B cell (primary cell): ENCODE measurements around the gene GLB1L2. TPM values are rescaled to one million over a fixed set of nuclear protein-coding genes. Genes with fewer than 3 reads are reported as not detected.

Experiments used
- ATAC-seq: fragments of 200-7000 bp; cut with Tn5 transposase; one replicate; pipeline ENCODE4 v1.10.0; 2021; ENCODE audit warnings: low read depth, mild to moderate bottlenecking, moderate number of reproducible peaks, moderate library complexity
- CTCF ChIA-PET: fragments of 350-600 bp; sonication (Branson Sonifier 250); formaldehyde crosslinking; loops from one replicate; lab custom pipeline; 2021; ENCODE audit warnings: antibody characterized with exemption, inconsistent platforms; lab: Charles Lee
- POLR2A ChIA-PET: fragments of 350-600 bp; sonication (Branson Sonifier 250); formaldehyde crosslinking; loops from one replicate; lab custom pipeline; 2021; ENCODE audit warnings: antibody characterized with exemption; lab: Charles Lee
- DNase-seq: peaks from one replicate; pipeline ENCODE4 v3.0.0; 2013
- H2AFZ ChIP-seq: 2 replicates; pipeline ENCODE4 v1.6.1; 2012; ENCODE audit warnings: mild to moderate bottlenecking, low read depth, low read length; ENCODE audit not compliant: insufficient read depth, poor library complexity, severe bottlenecking
- H3K27ac ChIP-seq, 2 donors: 1 replicate in 1 of 2; 2 replicates in 1 of 2; pipeline ENCODE4 v1.5.1; 2012 to 2013; ENCODE audit warnings: low read length in 2 of 2, mild to moderate bottlenecking in 2 of 2, moderate library complexity in 1 of 2
- H3K27me3 ChIP-seq, 4 experiments: fragments of 200-600 bp in 1 of 4; sonication (generic) in 1 of 4; replicated peaks in 1 of 4; 1 replicate in 2 of 4; 2 replicates in 2 of 4; pipeline versions ENCODE4 v1.6.1 to v1.7.0; 2013 to 2016; ENCODE audit warnings: low read length in 3 of 4, mild to moderate bottlenecking in 2 of 4, mixed read lengths in 1 of 4, moderate library complexity in 1 of 4; ENCODE audit not compliant: insufficient read depth in 4 of 4, control insufficient read depth in 3 of 4; ENCODE audit errors: control extremely low read depth in 1 of 4
- H3K36me3 ChIP-seq, 2 experiments: replicated peaks in 1 of 2; 1 replicate in 1 of 2; 2 replicates in 1 of 2; pipeline versions ENCODE4 v1.6.1 to v1.7.1; 2013; ENCODE audit warnings: low read length in 1 of 2; ENCODE audit not compliant: insufficient read depth in 2 of 2, control insufficient read depth in 1 of 2; ENCODE audit errors: control extremely low read depth in 1 of 2, extremely low read depth in 1 of 2
- H3K4me1 ChIP-seq, 2 donors: fragments of 200-600 bp in 1 of 2; sonication (generic) in 1 of 2; 1 replicate in 1 of 2; 2 replicates in 1 of 2; pipeline versions ENCODE4 v1.5.1 to v1.6.1; 2013 to 2017; ENCODE audit warnings: low read length in 2 of 2; ENCODE audit not compliant: control insufficient read depth in 2 of 2, insufficient read depth in 2 of 2
- H3K4me2 ChIP-seq: replicated peaks from 2 replicates; pipeline ENCODE3; 2012; ENCODE audit warnings: mild to moderate bottlenecking, low read depth, low read length; ENCODE audit not compliant: poor library complexity, severe bottlenecking
- H3K4me3 ChIP-seq, 5 experiments: fragments of 200-600 bp in 1 of 5; sonication (generic) in 1 of 5; 1 replicate in 3 of 5; 2 replicates in 2 of 5; pipeline versions ENCODE4 v1.5.1 to v1.7.0; 2011 to 2016; ENCODE audit warnings: low read length in 4 of 5, mild to moderate bottlenecking in 4 of 5, low read depth in 2 of 5, control low read depth in 1 of 5, moderate library complexity in 1 of 5; ENCODE audit not compliant: insufficient read depth in 1 of 5; ENCODE audit errors: control extremely low read depth in 1 of 5, extremely low read depth in 1 of 5
- H3K79me2 ChIP-seq: fragments of 200-600 bp; sonication (generic); one replicate; pipeline ENCODE4 v1.6.0; 2016; ENCODE audit warnings: low read length; ENCODE audit not compliant: control insufficient read depth, insufficient read depth
- H3K9ac ChIP-seq: fragments of 200-600 bp; sonication (generic); 2 replicates; pipeline ENCODE4 v1.6.1; 2017; ENCODE audit warnings: mild to moderate bottlenecking, low read length, moderate library complexity
- H3K9me3 ChIP-seq, 3 donors: one replicate each; pipeline versions ENCODE4 v1.6.1 to v1.7.1; 2013; ENCODE audit warnings: low read length in 2 of 3; ENCODE audit not compliant: control insufficient read depth in 2 of 3, insufficient read depth in 1 of 3; ENCODE audit errors: control extremely low read depth in 1 of 3
- H4K20me1 ChIP-seq: 2 replicates; pipeline ENCODE4 v1.6.0; 2012; ENCODE audit warnings: mild to moderate bottlenecking, low read length; ENCODE audit not compliant: insufficient read depth, control insufficient read depth, poor library complexity, severe bottlenecking
- H3K27ac Mint-ChIP-seq: one replicate; pipeline ENCODE4 v1.8.0; 2021; ENCODE audit warnings: mixed read lengths
- H3K27me3 Mint-ChIP-seq: one replicate; pipeline ENCODE4 v1.8.0; 2021; ENCODE audit warnings: mixed read lengths
- H3K4me1 Mint-ChIP-seq: one replicate; pipeline ENCODE4 v1.8.0; 2021; ENCODE audit warnings: mixed read lengths
- H3K4me3 Mint-ChIP-seq: one replicate; pipeline ENCODE4 v1.8.0; 2021; ENCODE audit warnings: mixed read lengths
- H3K9me3 Mint-ChIP-seq: one replicate; pipeline ENCODE4 v1.8.0; 2022; ENCODE audit warnings: mixed read lengths; ENCODE audit not compliant: insufficient read depth
- EZH2 ChIP-seq: IDR thresholded peaks from 2 replicates; pipeline ENCODE4 v1.6.1; 2012; ENCODE audit warnings: borderline replicate concordance, low read depth, mild to moderate bottlenecking, moderate library complexity, low read length; ENCODE audit not compliant: insufficient read depth, poor library complexity, severe bottlenecking
- WGBS: methylation state at CpG from one replicate; pipeline ENCODE4 v1.1.5; 2013; ENCODE audit warnings: missing lambda C conversion rate; ENCODE audit not compliant: insufficient coverage; 5-methylcytosine and 5-hydroxymethylcytosine counted together
- intact Hi-C: fragments of 100-400 bp; cut with micrococcal nuclease; formaldehyde crosslinking; loops from one replicate; pipeline ENCODE4 v1.10.0; 2022
- polyA plus RNA-seq: library from polyadenylated mRNA; depleted of rRNA; stranded (reverse); fragments of >200 nt; gene quantifications from 2 replicates; pipeline ENCODE4 v1.2.3, GENCODE V29; 2012
- total RNA-seq, 2 donors: library from RNA; stranded (reverse); fragments of 120-200 nt in 1 of 2; gene quantifications; 1 replicate in 1 of 2; 2 replicates in 1 of 2; pipeline versions ENCODE4 v1.2.3 to v1.2.4, GENCODE V29; 2013 to 2022
- TF ChIP-seq, protein P1 (sequence below): fragments of 200-600 bp; IDR thresholded peaks from one replicate; pipeline ENCODE4 v1.8.0; 2022; ENCODE audit warnings: antibody characterized with exemption, mild to moderate bottlenecking

Gene GLB1L2
- total and polyA plus RNA-seq, 2 donors (not counting 1 experiment from before 2014, with no cell fraction given), result 0.31 to 0.44 TPM

DNA sequence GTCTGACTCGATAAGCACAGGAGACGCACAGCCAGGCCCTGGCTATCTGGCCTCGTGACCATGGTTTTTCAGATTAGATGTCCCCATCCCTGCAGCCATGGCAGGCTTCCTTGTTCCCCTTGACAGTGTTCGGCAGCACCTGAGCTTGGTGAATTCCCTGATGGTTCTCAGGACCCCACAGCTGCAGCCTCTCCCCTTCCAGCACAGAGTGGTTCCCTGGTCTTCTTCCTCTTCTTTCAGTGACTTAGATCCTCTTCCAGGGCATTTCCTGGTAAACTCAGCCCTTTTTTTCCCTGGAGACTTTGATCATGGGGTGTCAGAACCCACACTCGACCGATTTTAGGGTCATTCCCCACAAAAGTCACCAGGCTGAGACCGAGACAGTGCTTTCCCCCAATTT is 41.1 kb upstream of the GLB1L2 start:
- Histone ChIP-seq H3K9me3 (no peaks in the 10 kb centered on the region), H4K20me1 (no peaks in the 10 kb centered on the region), H2AFZ (no peak overlapping the region), H3K36me3 (no peaks in the 10 kb centered on the region), H3K4me1 (no peaks in the 10 kb centered on the region), H3K27ac (no peak overlapping the region), H3K79me2 (no peaks in the 10 kb centered on the region), H3K27me3 (peaks cover 0 to 3% (median 1%) of the 10 kb centered on the region in 4 experiments), H3K9ac (no peak overlapping the region), H3K4me3 (no peak overlapping the region), H3K4me2 (no peak overlapping the region)
- no peak for ATAC-seq
- TF ChIP-seq EZH2, result no peak
- TF ChIP-seq, protein P1, sequence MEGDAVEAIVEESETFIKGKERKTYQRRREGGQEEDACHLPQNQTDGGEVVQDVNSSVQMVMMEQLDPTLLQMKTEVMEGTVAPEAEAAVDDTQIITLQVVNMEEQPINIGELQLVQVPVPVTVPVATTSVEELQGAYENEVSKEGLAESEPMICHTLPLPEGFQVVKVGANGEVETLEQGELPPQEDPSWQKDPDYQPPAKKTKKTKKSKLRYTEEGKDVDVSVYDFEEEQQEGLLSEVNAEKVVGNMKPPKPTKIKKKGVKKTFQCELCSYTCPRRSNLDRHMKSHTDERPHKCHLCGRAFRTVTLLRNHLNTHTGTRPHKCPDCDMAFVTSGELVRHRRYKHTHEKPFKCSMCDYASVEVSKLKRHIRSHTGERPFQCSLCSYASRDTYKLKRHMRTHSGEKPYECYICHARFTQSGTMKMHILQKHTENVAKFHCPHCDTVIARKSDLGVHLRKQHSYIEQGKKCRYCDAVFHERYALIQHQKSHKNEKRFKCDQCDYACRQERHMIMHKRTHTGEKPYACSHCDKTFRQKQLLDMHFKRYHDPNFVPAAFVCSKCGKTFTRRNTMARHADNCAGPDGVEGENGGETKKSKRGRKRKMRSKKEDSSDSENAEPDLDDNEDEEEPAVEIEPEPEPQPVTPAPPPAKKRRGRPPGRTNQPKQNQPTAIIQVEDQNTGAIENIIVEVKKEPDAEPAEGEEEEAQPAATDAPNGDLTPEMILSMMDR, result no peak
- Mint-ChIP-seq H3K9me3 (no peaks in the 10 kb centered on the region), H3K4me3 (no peak overlapping the region), H3K4me1 (no peaks in the 10 kb centered on the region), H3K27me3 (peaks cover 24% of the 10 kb centered on the region), H3K27ac (no peak overlapping the region)
- intact Hi-C loops, result no loop called here
- WGBS, result 88% methylated on average over 7 of the region's 7 CpGs
- no peak for DNase-seq
- ChIA-PET POLR2A (no interaction called here), CTCF (interaction anchor here (0.6 kb wide), 1 partner anchor 24 kb away, joined by 4 read pairs; no protein-coding TSS in a partner anchor)

DNA sequence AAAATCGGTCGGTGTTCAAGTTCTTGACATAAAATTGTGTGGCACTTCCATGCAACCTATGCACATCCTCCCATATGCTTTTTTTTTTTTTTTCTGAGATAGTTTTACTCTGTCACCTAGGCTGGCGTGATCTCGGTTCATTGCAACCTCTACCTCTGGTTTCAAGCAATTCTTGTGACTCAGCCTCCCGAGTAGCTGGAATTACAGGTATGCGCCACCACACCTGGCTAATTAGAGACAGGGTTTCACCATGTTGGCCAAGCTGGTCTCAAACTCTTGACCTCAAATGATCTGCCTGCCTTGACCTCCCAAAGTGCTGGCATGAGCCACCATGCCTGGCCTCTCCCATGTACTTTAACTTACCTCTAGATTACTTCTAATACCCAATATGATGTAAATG is 40.6 kb upstream of the GLB1L2 start:
- Histone ChIP-seq H4K20me1 (no peaks in the 10 kb centered on the region), H3K27me3 (peaks cover 0 to 3% (median 1%) of the 10 kb centered on the region in 4 experiments), H2AFZ (no peak overlapping the region), H3K9me3 (no peaks in the 10 kb centered on the region), H3K4me1 (no peaks in the 10 kb centered on the region), H3K27ac (no peak overlapping the region), H3K9ac (no peak overlapping the region), H3K4me2 (no peak overlapping the region), H3K36me3 (no peaks in the 10 kb centered on the region), H3K4me3 (no peak overlapping the region), H3K79me2 (no peaks in the 10 kb centered on the region)
- DNase-seq (no peak), ATAC-seq (no peak)
- Mint-ChIP-seq H3K9me3 (no peaks in the 10 kb centered on the region), H3K27me3 (peaks cover 24% of the 10 kb centered on the region), H3K4me3 (no peak overlapping the region), H3K4me1 (no peaks in the 10 kb centered on the region), H3K27ac (no peak overlapping the region)
- intact Hi-C loops, result no loop called here
- ChIA-PET CTCF (no interaction called here), POLR2A (no interaction called here)
- TF ChIP-seq, protein P1, result no peak
- no peak for TF ChIP-seq EZH2
- 92% methylated on average over 5 of the region's 6 CpGs for WGBS
